HG02610 (cell line): ENCODE results near the gene VAV3.

Experiments used
- ATAC-seq: cut with Tn5 transposase; IDR thresholded peaks from one replicate; pipeline ENCODE4 v1.9.1; 2021; ENCODE audit warnings: mild to moderate bottlenecking, moderate library complexity; ENCODE audit not compliant: unreplicated experiment

The VAV3 gene

GRCh38 chr1:107803579-107803978, 161.4 kb downstream of the VAV3 start:
- no peak for ATAC-seq

GRCh38 chr1:107802654-107803053, 162.3 kb downstream of the VAV3 start:
- no peak for ATAC-seq

GRCh38 chr1:107795994-107796393, 169.0 kb downstream of the VAV3 start:
- no peak for ATAC-seq

- no peak for ATAC-seq
These were observed 169.5 kb downstream of the VAV3 start for GRCh38 chr1:107795441-107795840.

GRCh38 chr1:107794571-107794970, 170.4 kb downstream of the VAV3 start:
- ATAC-seq, result no peak

GRCh38 chr1:107793896-107794453, 171.0 kb downstream of the VAV3 start:
- ATAC-seq, result no peak

- no peak for ATAC-seq
These were observed 173.6 kb downstream of the VAV3 start for GRCh38 chr1:107791348-107791747.

GRCh38 chr1:107789817-107790524, 175.0 kb downstream of the VAV3 start:
- no peak for ATAC-seq

GRCh38 chr1:107788206-107789202, 176.5 kb downstream of the VAV3 start:
- no peak for ATAC-seq

- no peak for ATAC-seq
These were observed 177.7 kb downstream of the VAV3 start for GRCh38 chr1:107787299-107787698.

- ATAC-seq, result no peak
These were observed 178.7 kb downstream of the VAV3 start for GRCh38 chr1:107786203-107786845.

- no peak for ATAC-seq
These were observed 179.3 kb downstream of the VAV3 start for GRCh38 chr1:107785496-107786202.

- ATAC-seq, result no peak
These were observed 182.6 kb downstream of the VAV3 start for GRCh38 chr1:107782217-107782845.

- ATAC-seq, result no peak
These were observed 183.7 kb downstream of the VAV3 start for GRCh38 chr1:107781245-107781644.

- ATAC-seq, result peak; percentile 24
These were observed 187.3 kb downstream of the VAV3 start for GRCh38 chr1:107777664-107778047.

- peak; percentile 97 for ATAC-seq
These were observed 187.9 kb downstream of the VAV3 start for GRCh38 chr1:107776900-107777663.

GRCh38 chr1:107771377-107771776, 193.6 kb downstream of the VAV3 start:
- no peak for ATAC-seq

GRCh38 chr1:107767156-107767582, 197.8 kb downstream of the VAV3 start:
- ATAC-seq, result no peak

- no peak for ATAC-seq
These were observed 198.4 kb downstream of the VAV3 start for GRCh38 chr1:107766533-107766932.
